ENCODE measurements around the gene BOC. TPM values are rescaled to one million over a fixed set of nuclear protein-coding genes. Genes with fewer than 3 reads are reported as not detected.

BOC gene
- total RNA-seq, 1 experiment from 2014 or later, result 0.73 TPM

- TF ChIP-seq CTCF (IDR thresholded peaks at IDR 0.05; ENCODE audit: insufficient read depth in 1 of 2, low read depth in 1 of 2, low read length in 1 of 2, severe bottlenecking in 1 of 2, unreplicated experiment in 1 of 2), result no peak
Measured at GRCh38 chr3:113174801-113175485, 36.4 kb upstream of the BOC start.

GRCh38 chr3:113177526-113177925, 33.8 kb upstream of the BOC start:
- H3K9me3 ChIP-seq, result no peaks in the 10 kb centered on the region
- POLR2A ChIA-PET, result no interaction called here
- Mint-ChIP-seq H3K27ac (ENCODE audit: unreplicated experiment) (no peak overlapping the region), H3K27me3 (ENCODE audit: insufficient read depth, unreplicated experiment) (peaks cover 4% of the 10 kb centered on the region), H3K36me3 (ENCODE audit: insufficient read depth, unreplicated experiment) (no peaks in the 10 kb centered on the region), H3K4me1 (ENCODE audit: low read depth, unreplicated experiment) (no peaks in the 10 kb centered on the region), H3K9me3 (ENCODE audit: unreplicated experiment) (no peaks in the 10 kb centered on the region), H3K4me3 (ENCODE audit: unreplicated experiment) (no peak overlapping the region)
- intact Hi-C loops (cut with micrococcal nuclease; ENCODE audit: unreplicated experiment), result no loop called here
- BruUV-seq (replicated peaks), result no TSS peak
- no peaks in the 10 kb centered on the region for H3K4me1 ChIP-seq
- H3K4me3 ChIP-seq (ENCODE audit: low read depth, low read length), result no peak overlapping the region
- DNase-seq, result no peak
- no peak for TF ChIP-seq CTCF (IDR thresholded peaks at IDR 0.05; ENCODE audit: insufficient read depth in 1 of 2, low read depth in 1 of 2, low read length in 1 of 2, severe bottlenecking in 1 of 2, unreplicated experiment in 1 of 2)
- H3K27me3 ChIP-seq (replicated peaks; ENCODE audit: control insufficient read depth, insufficient read depth, low read length), result no peaks in the 10 kb centered on the region
- no peaks in the 10 kb centered on the region for H3K36me3 ChIP-seq (ENCODE audit: control insufficient read depth, insufficient read depth, low read length)
- CTCF ChIA-PET, result no interaction called here

More at GRCh38 chr3:113174801-113175485, 36.4 kb upstream of the BOC start:
- POLR2A ChIA-PET, result no interaction called here
- Mint-ChIP-seq H3K4me1 (ENCODE audit: low read depth, unreplicated experiment) (no peaks in the 10 kb centered on the region), H3K27me3 (ENCODE audit: insufficient read depth, unreplicated experiment) (peaks cover 7% of the 10 kb centered on the region), H3K9me3 (ENCODE audit: unreplicated experiment) (no peaks in the 10 kb centered on the region), H3K36me3 (ENCODE audit: insufficient read depth, unreplicated experiment) (no peaks in the 10 kb centered on the region), H3K27ac (ENCODE audit: unreplicated experiment) (no peak overlapping the region), H3K4me3 (ENCODE audit: unreplicated experiment) (no peak overlapping the region)
- Histone ChIP-seq H3K9me3 (no peaks in the 10 kb centered on the region), H3K4me1 (no peaks in the 10 kb centered on the region), H3K4me3 (ENCODE audit: low read depth, low read length) (no peak overlapping the region), H3K27me3 (replicated peaks; ENCODE audit: control insufficient read depth, insufficient read depth, low read length) (no peaks in the 10 kb centered on the region), H3K36me3 (ENCODE audit: control insufficient read depth, insufficient read depth, low read length) (no peaks in the 10 kb centered on the region)
- intact Hi-C loops (cut with micrococcal nuclease; ENCODE audit: unreplicated experiment), result no loop called here
- no peak for DNase-seq
- CTCF ChIA-PET, result no interaction called here
- BruUV-seq (replicated peaks), result no TSS peak

- POLR2A ChIA-PET, result no interaction called here
- H3K36me3 Mint-ChIP-seq (ENCODE audit: insufficient read depth, unreplicated experiment), result no peaks in the 10 kb centered on the region
- BruUV-seq (replicated peaks), result no TSS peak
- intact Hi-C loops (cut with micrococcal nuclease; ENCODE audit: unreplicated experiment), result no loop called here
- Histone ChIP-seq H3K36me3 (ENCODE audit: control insufficient read depth, insufficient read depth, low read length) (no peaks in the 10 kb centered on the region), H3K4me1 (no peaks in the 10 kb centered on the region), H3K4me3 (ENCODE audit: low read depth, low read length) (no peak overlapping the region), H3K27me3 (replicated peaks; ENCODE audit: control insufficient read depth, insufficient read depth, low read length) (no peaks in the 10 kb centered on the region), H3K9me3 (no peaks in the 10 kb centered on the region)
- H3K4me1 Mint-ChIP-seq (ENCODE audit: low read depth, unreplicated experiment), result no peaks in the 10 kb centered on the region
- H3K4me3 Mint-ChIP-seq (ENCODE audit: unreplicated experiment), result no peak overlapping the region
- no peaks in the 10 kb centered on the region for H3K9me3 Mint-ChIP-seq (ENCODE audit: unreplicated experiment)
- peaks cover 6% of the 10 kb centered on the region for H3K27me3 Mint-ChIP-seq (ENCODE audit: insufficient read depth, unreplicated experiment)
- no peak overlapping the region for H3K27ac Mint-ChIP-seq (ENCODE audit: unreplicated experiment)
- TF ChIP-seq CTCF (IDR thresholded peaks at IDR 0.05; ENCODE audit: insufficient read depth in 1 of 2, low read depth in 1 of 2, low read length in 1 of 2, severe bottlenecking in 1 of 2, unreplicated experiment in 1 of 2), result no peak
- CTCF ChIA-PET, result no interaction called here
- no peak for DNase-seq
Measured at GRCh38 chr3:113179235-113179824, 32.0 kb upstream of the BOC start.
